HCT116 (cell line): ENCODE results near the gene UBE3C. TPM values are rescaled to one million over a fixed set of nuclear protein-coding genes. Genes with fewer than 3 reads are reported as not detected.
A peak's percentile ranks its signal among the peaks of the same experiment; 100 is the strongest.

Source experiments
- ATAC-seq: fragments of 200-7000 bp; cut with Tn5 transposase; 2 replicates; pipeline ENCODE4 v1.9.1; 2020; ENCODE audit warnings: mild to moderate bottlenecking, moderate library complexity
- BruUV-seq: library from RNA; stranded (reverse); fragments of 400-500 nt; replicated peaks from 2 replicates; lab custom pipeline; 2021; lab: Mats Ljungman, UMichigan
- CTCF ChIA-PET: fragments of 300-600 bp; sonication (Branson Sonifier 250); formaldehyde crosslinking; loops from one replicate; lab custom pipeline; 2021; ENCODE audit warnings: antibody characterized with exemption; lab: Charles Lee
- POLR2A ChIA-PET: fragments of 300-600, 350-600 bp; sonication (Branson Sonifier 250); formaldehyde crosslinking; loops from one replicate; lab custom pipeline; 2021; ENCODE audit warnings: antibody characterized with exemption; lab: Charles Lee
- RAD21 ChIA-PET, 2 experiments: fragments of 300-600 bp; sonication (Branson Sonifier 250); formaldehyde crosslinking; loops; one replicate each; lab custom pipeline; 2023; ENCODE audit warnings: low total read pairs in 2 of 2; ENCODE audit not compliant: uncharacterized antibody in 2 of 2, unreplicated experiment in 2 of 2, low non-redundant PET in 1 of 2; lab: Charles Lee
- DNase-seq: peaks from one replicate; pipeline ENCODE4 v3.0.0-alpha.2; 2010; ENCODE audit warnings: low read depth, low spot score
- H2AFZ ChIP-seq: fragments of 200-600 bp; shearing (Covaris generic), sonication (generic); 2 replicates; pipeline ENCODE4 v1.6.1; 2017; ENCODE audit warnings: low read depth, mixed run types, mixed read lengths, antibody characterized with exemption, low read length; ENCODE audit not compliant: poor library complexity, severe bottlenecking
- H3K27ac ChIP-seq: 2 replicates; pipeline ENCODE4 v1.5.1; 2012; ENCODE audit warnings: low read depth, low read length
- H3K27me3 ChIP-seq: fragments of 200-600 bp; sonication (generic); 2 replicates; pipeline ENCODE4 v1.6.1; 2016; ENCODE audit warnings: mixed run types, low read length, mixed read lengths; ENCODE audit not compliant: insufficient read depth
- H3K36me3 ChIP-seq, 2 experiments: fragments of 200-500 bp in 1 of 2; fragments of 200-600 bp in 1 of 2; sonication (Bioruptor generic) in 1 of 2; sonication (generic) in 1 of 2; 2 replicates each; pipeline versions ENCODE4 v1.5.1 to v1.6.1; 2014 to 2016; ENCODE audit warnings: low read length in 2 of 2, inconsistent platforms in 1 of 2, mixed read lengths in 1 of 2, mixed run types in 1 of 2; ENCODE audit not compliant: insufficient read depth in 2 of 2, control insufficient read depth in 1 of 2
- H3K4me1 ChIP-seq, 2 experiments: fragments of 200-600 bp in 1 of 2; sonication (generic) in 1 of 2; 2 replicates each; pipeline versions ENCODE4 v1.5.1 to v1.6.1; 2012 to 2017; ENCODE audit warnings: low read length in 2 of 2, inconsistent platforms in 1 of 2, mild to moderate bottlenecking in 1 of 2, mixed read lengths in 1 of 2, mixed run types in 1 of 2, moderate library complexity in 1 of 2; ENCODE audit not compliant: insufficient read depth in 2 of 2, control insufficient read depth in 1 of 2
- H3K4me2 ChIP-seq: fragments of 200-600 bp; sonication (generic); 2 replicates; pipeline ENCODE4 v1.6.1; 2017; ENCODE audit warnings: mixed run types, low read length, mixed read lengths
- H3K4me3 ChIP-seq, 2 experiments: fragments of 200-600 bp in 1 of 2; sonication (generic) in 1 of 2; replicated peaks in 1 of 2; 2 replicates each; pipeline ENCODE4 v1.5.1; 2011 to 2016; ENCODE audit warnings: low read length in 2 of 2, control low read depth in 1 of 2, low read depth in 1 of 2, mild to moderate bottlenecking in 1 of 2, mixed read lengths in 1 of 2, mixed run types in 1 of 2
- H3K79me2 ChIP-seq: fragments of 200-600 bp; sonication (generic); 2 replicates; pipeline ENCODE4 v1.6.1; 2017; ENCODE audit warnings: mild to moderate bottlenecking, mixed run types, low read length, moderate library complexity, mixed read lengths; ENCODE audit not compliant: insufficient read depth
- H3K9ac ChIP-seq: fragments of 200-600 bp; sonication (generic); 2 replicates; pipeline ENCODE4 v1.6.1; 2016; ENCODE audit warnings: low read length, mixed read lengths
- H3K9me2 ChIP-seq: fragments of 200-600 bp; sonication (generic), shearing (Covaris generic); 2 replicates; pipeline ENCODE4 v1.6.1; 2017; ENCODE audit warnings: mixed run types, mild to moderate bottlenecking, moderate library complexity; ENCODE audit not compliant: insufficient read depth
- H3K9me3 ChIP-seq, 2 experiments: fragments of 200-500 bp in 1 of 2; fragments of 200-600 bp in 1 of 2; sonication (Bioruptor generic) in 1 of 2; sonication (generic) in 1 of 2; 2 replicates each; pipeline ENCODE4 v1.6.1; 2014 to 2017; ENCODE audit warnings: low read length in 2 of 2, mixed read lengths in 2 of 2, inconsistent platforms in 1 of 2, low read depth in 1 of 2, mild to moderate bottlenecking in 1 of 2, mixed run types in 1 of 2, moderate library complexity in 1 of 2; ENCODE audit not compliant: control insufficient read depth in 1 of 2, insufficient read depth in 1 of 2
- H4K20me1 ChIP-seq: fragments of 200-600 bp; sonication (generic), shearing (Covaris generic); 2 replicates; pipeline ENCODE4 v1.6.1; 2017; ENCODE audit warnings: mixed run types, mild to moderate bottlenecking, moderate library complexity; ENCODE audit not compliant: insufficient read depth
- CBX3 ChIP-seq: IDR thresholded peaks from 2 replicates; pipeline ENCODE4 v1.6.1; 2012; ENCODE audit warnings: low read depth
- EGR1 ChIP-seq: IDR thresholded peaks from 2 replicates; pipeline ENCODE4 v1.6.1; 2012; ENCODE audit warnings: low read depth
- ELF1 ChIP-seq: IDR thresholded peaks from 2 replicates; pipeline ENCODE4 v1.6.1; 2012; ENCODE audit warnings: low read depth, borderline replicate concordance
- EZH2 ChIP-seq: fragments of 200-600 bp; sonication (generic); IDR thresholded peaks from 2 replicates; pipeline ENCODE4 v1.6.1; 2017; ENCODE audit warnings: antibody characterized with exemption, mixed run types
- EZH2phosphoT487 ChIP-seq: fragments of 200-600 bp; IDR thresholded peaks from 2 replicates; pipeline ENCODE4 v1.6.1; 2018; ENCODE audit warnings: antibody characterized with exemption, borderline replicate concordance
- FOSL1 ChIP-seq: IDR thresholded peaks from 2 replicates; pipeline ENCODE4 v1.6.1; 2012; ENCODE audit warnings: low read depth
- JUND ChIP-seq: IDR thresholded peaks from 2 replicates; pipeline ENCODE4 v1.6.1; 2012
- RAD21 ChIP-seq: IDR thresholded peaks from 2 replicates; pipeline ENCODE4 v1.6.1; 2012; ENCODE audit warnings: low read depth, mild to moderate bottlenecking
- REST ChIP-seq: IDR thresholded peaks from 2 replicates; pipeline ENCODE4 v1.6.1; 2012; ENCODE audit warnings: low read depth
- SRF ChIP-seq: IDR thresholded peaks from 2 replicates; pipeline ENCODE4 v1.6.1; 2012; ENCODE audit warnings: low read depth
- TCF7L2 ChIP-seq: IDR thresholded peaks from 2 replicates; pipeline ENCODE4 v1.7.0; 2011; ENCODE audit warnings: borderline replicate concordance, inconsistent platforms; ENCODE audit not compliant: insufficient read depth, insufficient read length; ENCODE audit errors: extremely low read depth
- ZBTB33 ChIP-seq: IDR thresholded peaks from 2 replicates; pipeline ENCODE4 v1.6.1; 2011; ENCODE audit warnings: mild to moderate bottlenecking, low read length, moderate library complexity; ENCODE audit not compliant: insufficient replicate concordance; ENCODE audit errors: extremely low read depth
- ZFX ChIP-seq: fragments of 450-650 bp; IDR thresholded peaks from 2 replicates; pipeline ENCODE4 v1.6.1; 2017
- ZNF274 ChIP-seq: fragments of 200-500 bp; sonication (Bioruptor generic); IDR thresholded peaks from 2 replicates; pipeline ENCODE4 v1.6.1; 2014; ENCODE audit warnings: mild to moderate bottlenecking, low read depth, low read length, inconsistent platforms
- intact Hi-C: fragments of 100-400 bp; cut with micrococcal nuclease; formaldehyde crosslinking; loops from 2 replicates; pipeline ENCODE4 v1.10.0; 2022
- total RNA-seq: library from RNA; stranded (reverse); gene quantifications from one replicate; pipeline ENCODE4 v1.2.1, GENCODE V29; 2021; ENCODE audit not compliant: unreplicated experiment
- TF ChIP-seq, protein P1 (sequence below): IDR thresholded peaks from 2 replicates; pipeline ENCODE4 v1.6.1; 2012
- TF ChIP-seq, protein P2 (sequence below): IDR thresholded peaks from 2 replicates; pipeline ENCODE4 v1.6.1; 2012

Gene UBE3C
- total RNA-seq, 1 experiment from 2014 or later, result 68.3 TPM

GRCh38 chr7:157310676-157311185 lies 172.0 kb downstream of the UBE3C start:
- DNase-seq (no peak), ATAC-seq (no peak)
- intact Hi-C loops, result no loop called here
- peak overlapping the region; percentile 71 for H3K9ac ChIP-seq
- H3K9me3 ChIP-seq, result no peaks in the 10 kb centered on the region
- H3K4me1 ChIP-seq, result peaks cover 30 to 50% of the 10 kb centered on the region in 2 experiments
- RAD21 ChIA-PET, result no interaction called here
- POLR2A ChIA-PET, result no interaction called here
- H3K27ac ChIP-seq, result peak overlapping the region; percentile 86; the same call in 1 of the 2 replicates
- TF ChIP-seq REST (no peak), EGR1 (no peak), ZFX (no peak), ELF1 (no peak), ZBTB33 (no peak), FOSL1 (no peak), RAD21 (no peak), TCF7L2 (no peak), JUND (no peak), EZH2phosphoT487 (no peak), ZNF274 (no peak), SRF (no peak), EZH2 (no peak), CBX3 (no peak)
- TF ChIP-seq, protein P1, sequence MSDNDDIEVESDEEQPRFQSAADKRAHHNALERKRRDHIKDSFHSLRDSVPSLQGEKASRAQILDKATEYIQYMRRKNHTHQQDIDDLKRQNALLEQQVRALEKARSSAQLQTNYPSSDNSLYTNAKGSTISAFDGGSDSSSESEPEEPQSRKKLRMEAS, result no peak
- TF ChIP-seq, protein P2, sequence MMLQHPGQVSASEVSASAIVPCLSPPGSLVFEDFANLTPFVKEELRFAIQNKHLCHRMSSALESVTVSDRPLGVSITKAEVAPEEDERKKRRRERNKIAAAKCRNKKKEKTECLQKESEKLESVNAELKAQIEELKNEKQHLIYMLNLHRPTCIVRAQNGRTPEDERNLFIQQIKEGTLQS, result no peak
- CTCF ChIA-PET, result no interaction called here
- no peaks in the 10 kb centered on the region for H3K79me2 ChIP-seq
- H3K4me2 ChIP-seq, result peak overlapping the region; percentile 89
- H3K27me3 ChIP-seq, result no peaks in the 10 kb centered on the region
- no peak overlapping the region for H2AFZ ChIP-seq
- H3K4me3 ChIP-seq, result 0 out of 4 replicates have a peak overlapping the region, but pooled peaks of 1 of the 2 experiments have one; percentile 55
- H3K36me3 ChIP-seq, result no peaks in the 10 kb centered on the region
- no peaks in the 10 kb centered on the region for H3K9me2 ChIP-seq
- BruUV-seq, result no TSS peak
- H4K20me1 ChIP-seq, result no peaks in the 10 kb centered on the region
